Stimulated activated CD4-positive, alpha-beta T cell treated with anti-CD3 and anti-CD28 coated beads, Interleukin-1b, Interleukin-23, amount 100 ng/mL, for 4 hours (primary cell): Measurements from ENCODE around the gene FAM89B.

ENCODE experiments used
- DNase-seq, 2 donors: peaks; one replicate each; pipeline ENCODE4 v3.0.0-alpha.2; 2020; ENCODE audit warnings: low read depth in 2 of 2

The FAM89B gene

GRCh38 chr11:65588199-65589054, 16.1 kb downstream of the FAM89B start:
- peak; percentile 37 to 67 for DNase-seq

GRCh38 chr11:65589444-65590239, 17.3 kb downstream of the FAM89B start:
- DNase-seq: no peak

GRCh38 chr11:65590240-65590738, 18.0 kb downstream of the FAM89B start:
- no peak for DNase-seq

DNA sequence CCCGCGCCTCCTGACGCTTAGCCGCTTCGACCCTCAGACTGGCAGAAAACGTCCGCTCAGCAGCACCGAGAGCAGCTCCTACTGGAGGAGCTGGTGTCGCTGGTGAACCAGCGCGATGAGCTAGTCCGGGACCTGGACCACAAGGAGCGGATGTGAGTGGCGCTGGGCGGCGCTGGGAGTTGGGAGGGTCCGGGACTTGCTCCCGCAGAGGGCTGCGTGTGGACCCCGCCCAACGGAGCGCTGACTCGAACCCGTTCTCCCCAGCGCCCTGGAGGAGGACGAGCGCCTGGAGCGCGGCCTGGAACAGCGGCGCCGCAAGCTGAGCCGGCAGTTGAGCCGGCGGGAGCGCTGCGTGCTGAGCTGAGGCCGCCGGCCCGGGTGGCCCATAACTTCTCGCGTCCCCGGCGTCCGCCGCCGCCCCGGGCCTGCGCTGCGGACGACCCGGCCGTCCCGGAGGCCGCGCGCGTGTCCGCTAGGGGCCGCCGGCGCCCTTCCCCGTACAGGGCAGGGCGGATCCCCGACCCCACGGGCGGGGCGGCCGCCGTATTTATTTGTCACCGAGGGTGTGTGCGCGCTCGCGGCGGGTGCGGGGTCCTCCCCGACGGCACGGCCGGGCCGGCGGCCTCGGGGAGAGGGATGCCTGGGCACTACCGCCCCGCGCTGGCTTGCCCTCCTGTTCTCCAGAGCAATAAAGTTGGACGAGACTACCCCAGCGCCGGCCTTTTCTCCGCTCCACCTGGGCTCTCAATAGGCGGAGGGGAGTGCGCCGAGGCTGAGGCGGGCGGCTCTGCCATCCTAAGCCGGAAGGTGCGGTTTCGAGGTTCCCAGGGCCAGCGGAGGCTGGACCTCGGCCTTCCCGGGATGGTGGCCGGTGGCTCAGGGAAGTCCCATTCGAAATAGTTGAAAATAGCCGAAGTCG, 19.9 kb downstream of the FAM89B start:
- no peak for DNase-seq

DNA sequence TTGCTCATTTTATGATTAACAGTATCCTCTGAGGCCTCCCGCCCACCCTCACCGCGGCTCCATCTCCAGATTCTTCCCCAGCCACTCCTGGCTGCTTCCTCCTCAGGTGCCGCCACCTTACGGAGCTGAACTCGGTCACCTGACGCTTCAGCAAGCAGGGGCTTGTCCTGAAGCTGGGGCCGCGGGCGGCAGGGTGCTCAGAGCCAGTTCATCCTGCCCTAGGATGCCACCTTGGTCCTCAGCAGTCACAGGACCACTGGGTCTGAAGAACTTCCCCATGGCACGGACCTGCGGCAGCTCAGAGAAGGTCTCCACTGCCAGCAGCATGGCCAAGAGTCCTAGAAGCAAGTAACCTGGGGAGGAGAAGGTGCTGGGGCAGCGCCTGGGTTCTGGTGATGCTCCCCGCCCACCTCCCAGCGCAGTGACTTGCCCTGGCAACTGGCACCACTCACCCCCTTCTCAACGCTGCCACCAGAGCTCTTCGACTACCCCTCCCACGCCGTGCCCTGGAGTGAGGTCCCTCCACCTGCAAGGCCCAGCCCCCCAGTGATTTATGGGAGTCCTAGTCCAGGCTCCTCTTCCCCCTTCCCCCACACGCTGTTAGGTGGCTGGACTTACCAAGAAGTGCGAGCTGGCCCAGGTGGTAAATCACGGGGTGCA, 20.6 kb downstream of the FAM89B start:
- DNase-seq: no peak

- DNase-seq: no peak
Observed at GRCh38 chr11:65593518-65594414, 21.4 kb downstream of the FAM89B start.

DNA sequence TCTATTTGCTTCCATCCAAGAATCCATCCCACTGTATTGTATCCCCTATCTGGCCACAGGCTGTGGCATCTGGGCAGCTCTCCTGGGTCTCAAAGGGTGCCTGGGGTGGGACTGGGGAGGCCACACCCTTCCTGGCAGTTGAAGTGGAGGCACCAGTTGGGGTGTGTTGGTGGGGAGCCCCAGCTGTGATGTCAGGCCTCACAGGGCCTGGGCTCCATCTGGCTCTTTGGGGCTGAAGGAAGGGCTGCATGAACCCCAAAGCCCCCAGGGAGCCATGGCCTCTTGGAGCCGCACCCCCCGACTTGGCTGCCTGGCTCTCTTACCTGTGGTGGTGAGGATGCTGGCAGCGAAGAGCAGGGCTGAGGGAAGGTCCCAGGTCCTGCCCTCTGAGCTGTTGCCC, 22.8 kb downstream of the FAM89B start:
- DNase-seq: no peak

DNA sequence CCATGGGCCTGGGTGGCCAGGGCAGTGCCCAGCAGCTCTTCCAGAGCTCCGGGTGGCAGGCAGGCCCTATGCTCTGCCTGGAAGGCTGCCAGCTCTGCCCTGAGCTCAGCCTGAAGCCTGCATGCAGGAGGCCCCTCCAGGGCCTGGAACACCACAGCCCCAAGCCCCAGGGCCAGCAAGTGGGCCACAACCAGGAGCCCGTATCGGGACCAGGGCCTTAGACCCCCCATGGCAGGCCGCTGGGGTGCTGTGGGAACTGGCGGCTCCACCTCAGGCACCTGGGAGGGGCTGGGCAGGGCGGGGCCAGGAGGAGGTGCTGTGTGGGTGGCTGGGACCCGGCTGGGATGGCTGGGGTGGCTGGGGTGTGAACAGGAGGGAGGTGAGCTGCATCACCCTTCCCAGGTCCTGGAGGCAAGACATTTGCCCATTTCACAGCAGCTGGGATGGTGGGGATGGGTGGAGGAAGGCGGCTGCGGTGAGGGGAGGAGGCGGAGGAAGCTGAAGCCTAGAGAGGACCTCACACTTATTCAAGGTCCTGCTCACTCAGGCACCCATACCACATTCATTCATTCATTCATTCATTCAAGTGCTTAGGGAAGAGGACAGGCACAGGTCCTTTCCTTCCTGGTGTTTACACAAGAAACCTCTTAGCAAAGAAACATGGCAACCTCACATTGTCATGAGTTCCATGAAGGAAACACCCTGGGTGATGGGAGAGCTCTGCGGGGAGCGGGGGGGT, 23.4 kb downstream of the FAM89B start, which contains the start of gene KCNK7:
Gene KCNK7, minus strand, starts transcription at position 258 of the 739 bp plus-strand sequence. Its CDS starts 28 bp downstream, at position 230.
- no peak for DNase-seq

GRCh38 chr11:65596520-65596919, 24.2 kb downstream of the FAM89B start:
- no peak for DNase-seq

- DNase-seq: no peak
Observed at GRCh38 chr11:65598258-65598699, 25.9 kb downstream of the FAM89B start.

DNA sequence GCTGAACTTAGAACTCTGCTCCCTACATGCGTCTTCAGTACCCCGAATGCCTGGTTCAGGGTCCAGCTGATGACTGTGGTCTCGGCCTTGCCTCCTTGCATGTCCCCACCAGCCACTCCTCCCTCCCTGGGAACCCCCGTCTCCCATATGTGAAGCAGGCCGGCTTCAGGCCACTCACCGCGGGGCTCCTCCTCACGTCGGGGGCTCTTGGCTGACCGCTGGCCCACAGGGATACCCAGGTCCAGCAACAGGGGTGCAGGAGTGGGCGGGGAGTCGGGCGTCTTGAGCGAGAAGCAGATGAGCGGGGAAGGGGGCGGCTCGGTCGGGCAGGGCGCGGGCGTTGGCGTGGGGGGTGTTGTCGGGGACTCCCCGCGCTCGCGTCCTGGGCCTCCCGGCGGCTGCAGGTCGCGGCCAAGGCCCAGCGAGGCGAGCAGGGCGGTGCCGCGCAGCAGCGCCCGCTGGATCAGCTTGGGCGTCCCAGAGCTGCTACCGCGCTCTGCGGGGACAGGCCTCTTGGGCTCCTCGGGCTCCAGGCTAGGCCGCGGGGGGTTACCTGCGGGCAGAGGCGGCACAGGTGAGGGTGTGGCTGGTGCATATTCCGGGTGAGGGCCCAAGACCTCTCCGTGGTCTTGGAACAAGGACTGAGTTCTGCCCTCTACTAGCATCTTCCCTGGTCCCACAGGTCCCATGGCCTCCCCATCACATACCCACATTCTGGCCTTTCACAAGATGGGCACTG, 27.0 kb downstream of the FAM89B start:
- DNase-seq: no peak

DNA sequence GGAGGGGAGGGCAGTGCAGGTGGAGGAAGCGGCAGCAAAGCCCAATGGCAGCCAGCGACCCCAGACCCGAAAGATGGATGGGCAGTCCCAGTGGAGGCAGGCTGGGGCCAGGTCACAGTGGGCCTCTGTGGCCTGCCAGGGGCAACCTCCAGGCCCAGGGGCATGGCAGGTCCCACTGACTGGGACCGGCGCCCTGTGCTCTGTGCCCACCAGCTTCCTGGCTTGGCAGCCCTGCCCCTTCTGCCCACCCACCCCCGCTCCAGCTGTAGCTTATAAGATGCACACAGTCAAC, 27.6 kb downstream of the FAM89B start:
- DNase-seq: no peak

DNA sequence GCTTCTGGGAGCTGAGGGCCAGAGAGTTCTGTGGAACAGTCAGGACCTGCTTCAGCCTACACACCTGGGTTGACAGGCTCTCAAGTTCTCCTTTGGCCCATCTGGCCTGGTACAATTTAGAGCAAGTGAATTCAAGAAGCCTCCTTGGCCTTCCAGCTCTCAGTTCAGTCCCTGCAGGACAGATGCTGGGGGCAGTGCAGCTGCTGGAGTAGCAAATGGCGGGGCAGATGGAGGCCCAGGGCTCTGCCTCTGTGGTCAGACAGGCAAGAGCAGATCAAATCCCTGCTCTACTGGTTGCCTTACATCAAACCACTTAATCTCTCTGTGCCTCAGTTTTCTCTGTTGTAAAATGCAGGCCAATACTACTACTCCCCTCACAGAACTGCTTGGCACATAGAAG, 31.9 kb downstream of the FAM89B start:
- DNase-seq: no peak

DNA sequence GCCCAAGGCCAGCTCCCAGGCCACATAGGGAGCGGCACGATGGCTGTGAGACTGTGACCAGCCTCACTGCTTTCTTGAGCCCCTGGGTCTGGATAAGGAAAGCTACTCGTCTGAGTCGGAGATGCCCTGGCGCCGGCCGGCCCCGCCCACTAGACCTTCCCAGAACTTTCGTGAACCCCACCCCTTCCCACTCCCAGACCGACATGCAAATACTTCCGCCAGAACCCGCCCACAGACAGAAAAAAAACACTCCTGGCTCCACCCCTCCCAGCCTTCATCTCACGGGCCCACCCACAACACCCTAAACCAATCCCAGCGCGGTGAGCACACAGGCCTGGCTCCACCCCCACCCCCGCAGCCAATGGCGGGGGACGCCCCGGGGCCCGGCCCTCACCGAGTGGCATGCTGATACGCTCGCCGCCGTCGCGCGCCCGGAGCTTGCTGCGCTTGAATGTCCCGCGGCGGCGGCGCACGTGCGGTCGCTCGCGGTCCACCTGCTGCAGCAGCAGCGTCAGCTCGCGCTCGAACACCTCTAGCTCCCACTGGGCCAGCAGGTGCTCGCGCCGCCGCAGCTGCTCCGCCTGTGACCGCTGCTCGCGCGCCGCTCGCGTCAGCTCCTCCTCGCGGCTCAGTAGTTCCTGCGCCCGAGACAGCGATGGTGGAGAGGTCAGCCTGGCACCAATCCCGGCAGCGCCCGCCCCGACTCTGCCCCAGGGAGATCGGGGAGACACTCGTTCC, 34.7 kb downstream of the FAM89B start:
- DNase-seq: no peak

DNA sequence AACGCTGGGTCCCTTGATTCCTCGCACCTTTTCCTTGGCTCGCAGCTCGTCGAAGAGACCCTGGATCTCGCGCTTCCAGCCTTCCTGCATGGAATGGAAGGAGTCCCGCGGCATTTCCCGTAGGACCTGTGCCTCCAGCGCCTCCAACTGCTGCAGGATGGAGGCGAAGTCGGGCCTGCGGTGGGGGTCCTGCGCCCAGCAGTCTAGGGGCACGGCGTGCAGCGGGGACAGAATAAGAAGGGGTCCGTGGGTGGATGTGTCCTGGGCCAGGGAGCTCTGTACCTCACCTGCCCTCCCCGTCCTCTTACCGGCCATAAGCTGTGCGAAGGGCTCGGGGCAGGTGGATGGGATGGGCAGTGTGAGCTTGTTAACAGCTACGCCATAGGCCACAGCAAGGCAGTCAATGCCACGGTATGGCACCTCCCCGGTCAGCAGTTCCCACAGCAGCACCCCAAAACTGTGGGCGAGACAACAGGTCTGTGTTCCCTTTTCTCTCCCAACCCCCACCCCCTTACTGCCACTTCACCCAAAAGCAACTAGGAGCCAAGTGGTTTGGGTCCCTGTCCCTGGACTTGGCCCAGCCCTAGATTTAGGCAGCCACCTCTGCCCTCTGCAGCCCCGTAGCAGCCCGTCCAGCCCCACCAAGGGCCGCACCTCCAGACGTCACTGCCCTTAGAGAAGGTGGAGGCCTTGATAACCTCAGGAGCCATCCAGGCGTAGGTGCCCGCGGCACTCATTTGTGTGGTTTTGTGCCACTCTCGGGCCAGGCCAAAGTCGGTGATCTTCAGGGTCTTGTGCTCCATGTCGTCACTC, 35.5 kb downstream of the FAM89B start:
- no peak for DNase-seq

- DNase-seq: no peak
Observed at GRCh38 chr11:65609229-65609628, 36.9 kb downstream of the FAM89B start.

DNA sequence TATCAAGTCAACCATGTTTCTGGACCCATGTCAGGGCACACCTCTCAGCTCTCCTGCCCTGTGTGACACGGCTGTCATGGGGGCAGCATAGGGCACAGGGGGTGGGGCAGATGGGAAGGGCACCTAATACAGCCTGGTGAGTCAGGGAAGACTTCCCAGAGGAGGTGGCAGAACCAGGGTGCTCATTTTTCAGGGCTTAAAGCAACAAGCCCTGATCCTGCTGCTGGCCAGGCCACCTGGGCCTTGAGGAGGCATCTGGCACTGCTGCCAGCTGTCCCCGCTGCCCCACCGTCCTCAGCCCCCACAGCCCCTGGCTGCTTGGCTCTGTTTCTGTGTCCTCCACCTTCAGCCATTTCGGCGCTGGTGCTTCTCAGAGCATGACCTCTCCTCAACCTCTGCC, 37.3 kb downstream of the FAM89B start:
- DNase-seq: no peak
